ENCODE measurements around the gene GPC1.

GPC1 gene

DNA sequence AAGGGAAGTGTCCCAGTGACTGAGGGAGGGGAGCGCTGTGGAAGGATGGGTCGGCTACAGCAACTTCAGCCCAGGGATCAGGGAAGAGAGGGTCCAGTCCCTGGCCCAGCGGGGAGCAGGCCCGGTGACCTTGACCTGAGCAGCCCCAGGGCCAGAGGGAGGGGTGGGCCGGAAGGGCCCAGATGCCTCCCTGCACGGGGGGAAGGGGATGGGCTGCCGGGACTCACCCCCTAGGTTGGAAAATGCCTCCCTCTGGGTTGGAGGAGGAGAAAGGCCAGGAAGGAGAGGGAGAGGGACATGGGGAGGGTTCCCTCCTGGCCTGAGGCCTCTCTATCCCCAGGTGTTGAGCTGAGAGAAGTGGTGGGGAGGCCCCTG, 19.8 kb downstream of the GPC1 start:
- no peak for TF ChIP-seq ZFX (IDR thresholded peaks at IDR 0.05)
- TF ChIP-seq, protein P1, sequence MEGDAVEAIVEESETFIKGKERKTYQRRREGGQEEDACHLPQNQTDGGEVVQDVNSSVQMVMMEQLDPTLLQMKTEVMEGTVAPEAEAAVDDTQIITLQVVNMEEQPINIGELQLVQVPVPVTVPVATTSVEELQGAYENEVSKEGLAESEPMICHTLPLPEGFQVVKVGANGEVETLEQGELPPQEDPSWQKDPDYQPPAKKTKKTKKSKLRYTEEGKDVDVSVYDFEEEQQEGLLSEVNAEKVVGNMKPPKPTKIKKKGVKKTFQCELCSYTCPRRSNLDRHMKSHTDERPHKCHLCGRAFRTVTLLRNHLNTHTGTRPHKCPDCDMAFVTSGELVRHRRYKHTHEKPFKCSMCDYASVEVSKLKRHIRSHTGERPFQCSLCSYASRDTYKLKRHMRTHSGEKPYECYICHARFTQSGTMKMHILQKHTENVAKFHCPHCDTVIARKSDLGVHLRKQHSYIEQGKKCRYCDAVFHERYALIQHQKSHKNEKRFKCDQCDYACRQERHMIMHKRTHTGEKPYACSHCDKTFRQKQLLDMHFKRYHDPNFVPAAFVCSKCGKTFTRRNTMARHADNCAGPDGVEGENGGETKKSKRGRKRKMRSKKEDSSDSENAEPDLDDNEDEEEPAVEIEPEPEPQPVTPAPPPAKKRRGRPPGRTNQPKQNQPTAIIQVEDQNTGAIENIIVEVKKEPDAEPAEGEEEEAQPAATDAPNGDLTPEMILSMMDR (conservative IDR thresholded peaks at IDR 0.05), result no peak
- H3K27ac ChIP-seq, result peak overlapping the region; percentile 47

DNA sequence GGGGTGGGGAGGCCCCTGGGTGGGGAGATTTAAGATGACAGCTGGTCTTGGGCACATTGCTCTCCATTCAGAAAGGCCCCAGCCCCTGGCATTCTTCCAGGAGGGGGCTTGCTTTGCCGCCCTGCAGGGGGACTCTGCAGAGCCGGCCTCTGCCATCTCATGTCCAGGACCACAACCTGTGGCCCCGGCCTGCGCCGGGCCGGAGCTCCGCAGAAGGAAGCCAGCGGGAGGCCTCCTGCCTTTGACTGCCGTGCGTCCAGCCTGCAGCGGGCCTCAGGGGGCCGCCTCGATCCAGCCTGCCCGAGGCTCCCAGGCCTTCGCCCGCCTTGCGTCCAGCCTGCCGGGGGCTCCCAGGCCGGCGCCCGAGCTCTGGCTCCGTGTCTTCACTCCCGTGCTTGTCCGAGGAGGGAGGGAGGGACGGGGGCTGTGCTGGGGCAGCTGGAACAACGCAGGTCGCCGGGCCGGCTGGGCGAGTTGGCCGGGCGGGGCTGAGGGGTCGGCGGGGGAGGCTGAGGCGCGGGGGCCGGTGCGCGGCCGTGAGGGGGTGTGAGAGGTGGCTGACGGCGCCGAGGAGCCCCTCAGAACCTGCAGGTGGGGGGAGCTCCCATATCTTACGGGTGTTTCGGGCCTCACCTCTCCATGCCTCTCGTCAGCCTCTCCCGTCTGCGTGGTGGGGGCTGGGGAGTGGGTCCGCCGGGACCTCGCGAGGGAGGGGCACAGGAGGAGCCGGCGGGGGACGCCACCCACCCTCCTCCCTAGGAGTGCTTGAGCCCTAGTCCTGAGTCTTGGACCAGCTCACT, 20.4 kb downstream of the GPC1 start:
- no peak for TF ChIP-seq ZFX (IDR thresholded peaks at IDR 0.05)
- TF ChIP-seq, protein P1 (conservative IDR thresholded peaks at IDR 0.05), result no peak
- H3K27ac ChIP-seq, result peak overlapping the region; percentile 47

DNA sequence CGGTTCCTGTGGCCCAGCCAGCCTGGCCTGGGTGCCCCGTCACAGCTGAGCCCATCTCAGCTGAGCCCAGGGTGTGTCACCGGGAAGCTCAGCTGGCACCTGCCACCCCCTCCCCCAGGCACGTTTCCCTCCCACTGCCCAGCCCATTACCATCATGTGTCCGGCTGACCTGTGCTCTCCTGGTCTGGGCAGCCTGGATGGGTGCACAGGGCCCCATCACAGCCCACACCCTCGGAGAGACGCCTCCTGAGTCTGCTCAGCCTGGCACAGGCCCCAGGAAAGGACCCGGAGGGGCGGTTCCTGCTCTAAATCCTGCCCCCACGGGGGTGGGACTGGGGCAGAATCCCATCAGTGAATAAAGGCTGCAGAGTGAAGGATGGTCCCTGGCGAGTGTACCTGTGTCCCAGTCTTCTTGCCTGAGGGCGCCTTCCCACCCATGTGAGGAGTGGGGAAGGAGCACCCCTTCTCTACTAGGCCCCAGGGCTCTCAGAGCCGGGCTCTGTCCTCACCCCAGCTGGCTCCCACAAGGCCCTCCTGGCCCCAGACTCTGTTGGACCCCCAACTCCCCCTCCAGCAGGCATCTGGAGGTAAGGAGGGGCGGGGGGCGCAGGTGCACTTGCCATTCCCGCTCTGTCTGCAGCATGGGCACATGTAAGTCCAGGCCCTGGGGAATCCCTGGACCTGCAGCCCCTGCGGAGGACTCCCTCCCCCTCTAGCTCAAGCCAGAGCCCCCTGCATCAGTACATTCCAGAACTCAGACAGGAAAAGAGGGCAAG, 21.2 kb downstream of the GPC1 start:
- no peak for TF ChIP-seq ZFX (IDR thresholded peaks at IDR 0.05)
- TF ChIP-seq, protein P1 (conservative IDR thresholded peaks at IDR 0.05), result no peak
- H3K27ac ChIP-seq, result peak overlapping the region; percentile 47

DNA sequence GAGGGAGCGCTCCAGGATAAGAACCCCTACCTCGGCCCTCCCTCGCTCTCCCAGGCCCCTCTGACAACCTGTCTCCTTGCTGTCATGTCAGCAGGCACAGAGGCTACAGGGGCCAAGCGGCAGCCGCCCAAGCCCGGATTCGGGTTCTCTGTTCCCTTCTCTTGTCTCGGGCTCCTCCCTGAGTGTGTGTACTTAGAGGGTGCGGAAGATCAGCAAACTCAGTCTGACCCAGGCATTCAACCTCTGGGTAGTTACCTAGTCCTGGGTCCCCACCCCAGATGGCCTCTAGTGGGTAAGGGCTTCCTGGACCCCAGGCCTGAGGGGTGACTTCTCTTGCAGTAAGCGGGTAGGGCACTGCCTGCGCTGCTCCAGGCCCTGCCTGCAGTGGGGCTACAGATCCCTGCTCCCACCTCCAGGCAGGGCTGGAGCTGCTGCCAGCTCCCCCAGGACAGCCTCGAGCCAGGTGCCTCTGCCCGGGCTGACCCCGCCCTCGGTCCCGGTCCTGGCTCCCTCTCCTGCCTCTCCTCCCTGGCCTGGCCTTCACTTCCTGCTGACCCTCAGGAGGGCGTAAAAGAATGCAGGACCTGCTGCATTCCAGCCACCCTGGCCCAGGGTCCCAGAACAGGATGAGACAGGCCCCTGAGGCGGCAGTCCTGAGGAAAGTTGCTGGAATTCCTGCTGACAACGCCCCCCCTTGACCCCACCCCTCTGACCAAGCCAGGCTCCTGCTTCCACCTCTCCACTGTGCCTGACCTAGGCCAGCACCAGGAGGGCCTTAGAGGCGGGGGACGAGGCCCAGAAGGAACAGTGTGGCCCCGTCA, 22.0 kb downstream of the GPC1 start:
- H3K27ac ChIP-seq, result no peak overlapping the region

DNA sequence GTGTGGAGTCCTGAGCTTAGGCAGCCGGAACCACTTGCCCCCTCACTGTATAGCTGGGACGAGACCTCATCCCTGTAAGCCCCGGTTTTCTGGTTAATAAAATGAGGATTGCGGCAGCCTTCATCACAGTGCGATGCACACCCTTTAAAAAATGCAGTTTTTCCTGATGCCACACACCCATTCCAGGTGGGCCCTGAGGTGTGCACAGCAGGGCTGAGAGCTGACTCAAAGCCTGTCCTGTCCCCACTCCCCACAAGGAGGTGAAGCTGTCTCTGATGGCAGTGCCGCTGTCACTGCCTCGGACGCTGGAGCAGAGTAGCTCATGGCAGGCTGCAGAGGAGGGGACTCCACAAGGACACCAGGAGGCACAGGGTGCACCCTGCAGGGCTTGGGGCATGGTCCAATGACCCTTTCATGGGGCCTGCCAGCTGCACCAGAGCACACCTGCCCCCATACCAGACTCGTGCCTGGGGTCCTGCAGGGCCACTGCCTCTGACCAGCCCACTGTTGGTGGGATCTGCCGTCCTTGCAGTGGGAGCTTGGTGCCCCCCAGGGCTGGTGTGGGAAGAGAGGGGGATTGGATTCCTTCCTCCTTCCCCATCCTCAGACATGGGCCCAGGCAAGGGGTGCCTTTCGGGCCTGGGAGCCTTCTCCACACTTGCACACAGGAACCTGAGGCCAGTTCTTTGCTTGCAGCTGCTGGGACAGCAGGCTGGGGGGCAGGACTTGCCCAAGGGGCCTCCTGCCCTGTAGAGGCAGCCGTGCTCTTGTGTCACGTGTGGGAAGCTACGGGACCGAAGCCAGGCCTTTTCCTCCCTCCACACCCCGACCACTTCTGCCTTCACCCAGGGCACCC, 22.8 kb downstream of the GPC1 start:
- H3K27ac ChIP-seq, result no peak overlapping the region
- TF ChIP-seq, protein P1 (conservative IDR thresholded peaks at IDR 0.05), result no peak
- TF ChIP-seq ZFX (IDR thresholded peaks at IDR 0.05), result no peak

More for the DNA sequence above, 22.0 kb downstream of the GPC1 start:
- TF ChIP-seq, protein P1 (conservative IDR thresholded peaks at IDR 0.05), result no peak
- no peak for TF ChIP-seq ZFX (IDR thresholded peaks at IDR 0.05)

DNA sequence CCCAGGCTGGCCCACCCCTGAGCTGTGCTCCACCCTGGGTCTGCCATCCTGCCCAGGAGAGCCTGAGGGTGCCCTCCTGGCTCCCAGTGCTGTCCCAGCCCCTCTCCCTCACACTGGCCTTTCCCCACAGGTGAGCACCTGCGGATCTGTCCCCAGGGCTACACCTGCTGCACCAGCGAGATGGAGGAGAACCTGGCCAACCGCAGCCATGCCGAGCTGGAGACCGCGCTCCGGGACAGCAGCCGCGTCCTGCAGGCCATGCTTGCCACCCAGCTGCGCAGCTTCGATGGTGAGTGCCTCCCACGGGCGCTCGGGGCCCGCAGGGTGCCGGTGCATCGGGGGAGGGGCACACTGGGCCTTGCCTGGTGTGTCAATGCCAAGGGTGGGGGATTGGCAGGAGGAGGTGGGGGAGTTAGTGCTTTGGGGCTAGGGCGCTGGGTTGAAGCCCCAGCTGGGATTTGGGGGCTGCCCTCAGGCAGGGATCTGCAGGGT, 23.5 kb downstream of the GPC1 start:
- TF ChIP-seq ZFX (IDR thresholded peaks at IDR 0.05), result no peak
- TF ChIP-seq, protein P1 (conservative IDR thresholded peaks at IDR 0.05), result no peak
- H3K27ac ChIP-seq, result no peak overlapping the region

Data from C4-2B (cell line).